NCI-H187 treated with DMSO at 0.1 percent for 48 hours (cell line): Measurements from ENCODE around the gene MTRF1.
"Not testable (repeated sequence)": the region's sequence is repeated elsewhere in the genome, so short reads cannot be mapped to it uniquely, and the experiment has no call there.

Source experiments
- DNase-seq: peaks from one replicate; lab custom pipeline; 2025; lab: John Stamatoyannopoulos, UW

The MTRF1 gene

DNA sequence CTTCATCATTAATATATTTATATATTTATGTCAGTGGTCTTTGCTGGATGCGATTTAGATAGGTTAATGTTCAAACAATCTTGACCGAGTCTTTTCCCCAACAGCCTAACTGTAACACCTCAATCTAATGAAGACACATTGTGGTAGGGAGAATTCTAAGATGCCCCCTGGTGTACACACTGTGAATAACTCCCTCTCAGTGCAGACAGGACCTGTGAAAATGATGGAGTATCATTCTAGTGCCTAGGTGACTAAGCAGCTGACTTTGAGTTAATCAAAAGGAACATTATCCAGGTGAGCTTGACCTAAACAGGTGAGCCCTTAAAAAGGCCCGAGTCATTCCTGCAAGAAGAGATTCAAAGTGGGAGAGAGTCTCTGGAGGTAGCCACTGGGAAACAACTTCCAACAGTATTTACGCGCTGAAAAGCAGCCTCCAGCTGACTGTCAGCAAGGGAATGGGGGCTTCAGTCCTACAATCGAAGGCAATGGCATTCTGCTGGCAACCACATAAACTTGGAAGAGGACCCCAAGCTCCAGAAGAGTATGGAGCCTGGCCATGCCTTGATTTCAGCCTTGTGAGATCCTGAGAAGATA lies 41.0 kb downstream of the MTRF1 start:
- DNase-seq, result peak; percentile 31

GRCh38 chr13:41220401-41220800 lies 43.0 kb downstream of the MTRF1 start:
- no peak for DNase-seq

- DNase-seq, result no peak
Measured at GRCh38 chr13:41216160-41216559, 47.2 kb downstream of the MTRF1 start.

DNA sequence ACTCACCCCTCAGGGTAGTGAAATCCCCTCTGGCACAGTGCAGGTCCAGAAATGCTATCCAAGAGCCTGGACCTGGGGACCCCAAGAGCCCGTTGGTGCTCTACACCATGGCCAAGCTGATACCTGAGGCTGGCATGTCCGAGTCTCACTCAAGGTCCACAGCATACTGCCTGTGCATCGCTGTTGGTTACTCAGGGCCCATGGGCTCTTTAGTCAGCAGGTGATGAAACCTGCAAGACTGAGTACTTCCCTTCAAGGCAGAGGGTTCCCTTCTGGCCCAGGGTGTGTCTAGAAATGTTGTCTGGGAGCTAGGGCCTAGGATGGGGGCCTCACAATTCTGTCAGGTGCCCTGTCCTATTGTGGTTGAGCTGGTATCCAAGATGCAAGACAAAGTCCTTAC lies 49.5 kb downstream of the MTRF1 start:
- DNase-seq, result no peak

- no peak for DNase-seq
Measured at GRCh38 chr13:41213316-41213715, 50.1 kb downstream of the MTRF1 start.

DNA sequence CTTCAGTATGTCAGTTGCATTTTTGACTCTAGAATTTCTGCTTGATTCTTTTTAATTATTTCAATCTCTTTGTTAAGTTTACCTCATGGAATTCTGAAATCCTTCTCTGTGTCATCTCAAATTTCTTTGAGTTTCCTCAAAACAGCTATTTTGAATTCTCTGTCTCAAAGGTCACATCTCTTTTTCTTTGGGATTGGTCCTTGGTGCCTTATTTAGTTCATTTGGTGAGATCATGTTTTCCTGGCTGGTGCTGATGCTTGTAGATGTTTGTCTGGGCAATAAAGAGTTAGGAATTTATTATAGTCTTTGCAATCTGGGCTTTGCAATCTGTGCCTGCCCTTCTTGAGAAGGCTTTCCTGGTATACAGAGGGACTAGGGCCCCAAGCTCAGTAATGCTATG lies 50.5 kb downstream of the MTRF1 start:
- DNase-seq, result no peak

- no peak for DNase-seq
Measured at GRCh38 chr13:41211062-41211461, 52.3 kb downstream of the MTRF1 start.

DNA sequence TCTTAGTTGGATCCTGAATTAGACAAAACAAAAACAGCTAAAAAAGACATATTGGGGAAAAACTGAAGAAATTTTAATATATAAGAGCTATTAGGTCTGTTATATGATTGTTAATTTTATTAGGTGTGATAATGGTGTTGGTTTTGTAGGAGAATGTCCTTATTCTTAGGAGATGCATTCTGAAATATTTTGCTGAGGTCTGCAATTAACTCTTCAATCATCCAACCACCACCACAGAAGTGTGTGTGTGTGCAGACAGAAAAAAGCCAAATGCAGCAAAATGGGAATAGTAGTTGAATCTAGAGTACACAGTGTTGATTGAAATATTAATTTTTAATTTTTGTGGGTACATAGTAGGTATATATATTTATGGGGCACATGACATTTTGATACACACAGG lies 56.9 kb downstream of the MTRF1 start:
- DNase-seq, result no peak

GRCh38 chr13:41203810-41204209 lies 59.6 kb downstream of the MTRF1 start:
- no peak for DNase-seq

- no peak for DNase-seq
Measured at GRCh38 chr13:41200126-41200525, 63.2 kb downstream of the MTRF1 start.

- peak; percentile 34 for DNase-seq
Measured at GRCh38 chr13:41199526-41199925, 63.9 kb downstream of the MTRF1 start.

- DNase-seq, result no peak
Measured at GRCh38 chr13:41199079-41199478, 64.3 kb downstream of the MTRF1 start.

DNA sequence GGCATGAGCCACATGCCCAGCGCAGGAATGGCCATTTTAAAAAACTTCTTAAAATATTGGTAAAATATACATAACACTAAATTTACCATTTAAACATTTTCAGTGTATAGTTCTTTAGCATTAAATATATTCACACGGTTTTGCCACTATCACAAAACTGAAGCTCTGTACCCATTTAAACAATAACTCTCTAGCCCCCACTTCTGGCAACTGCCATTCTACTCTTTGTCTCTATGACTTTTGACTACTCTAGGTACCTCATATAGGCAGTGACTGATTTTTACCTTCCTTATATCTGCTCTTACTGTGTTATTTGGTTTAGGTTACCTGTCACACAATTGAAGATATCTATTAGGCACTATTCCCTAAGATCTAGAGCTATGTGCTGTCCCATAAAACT lies 66.8 kb downstream of the MTRF1 start:
- DNase-seq, result no peak

DNA sequence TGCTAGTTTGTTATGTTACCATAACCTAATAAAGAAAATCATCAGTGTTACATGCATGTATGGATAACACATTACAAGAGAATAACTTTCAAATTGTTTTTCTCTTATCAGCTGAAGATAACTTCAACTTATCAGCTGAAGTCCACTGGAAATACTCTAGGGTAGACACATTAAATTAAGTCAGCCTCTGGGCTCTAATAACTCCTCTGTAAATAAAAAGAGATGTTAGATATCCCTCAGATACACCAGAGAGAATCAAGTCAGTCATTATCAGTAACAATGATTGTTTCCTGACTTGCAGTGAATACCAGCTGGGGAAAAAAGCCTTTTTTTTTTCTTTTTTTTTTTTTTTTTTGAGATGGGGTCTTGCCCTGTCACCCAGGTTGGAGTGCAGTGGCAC lies 67.4 kb downstream of the MTRF1 start:
- no peak for DNase-seq

DNA sequence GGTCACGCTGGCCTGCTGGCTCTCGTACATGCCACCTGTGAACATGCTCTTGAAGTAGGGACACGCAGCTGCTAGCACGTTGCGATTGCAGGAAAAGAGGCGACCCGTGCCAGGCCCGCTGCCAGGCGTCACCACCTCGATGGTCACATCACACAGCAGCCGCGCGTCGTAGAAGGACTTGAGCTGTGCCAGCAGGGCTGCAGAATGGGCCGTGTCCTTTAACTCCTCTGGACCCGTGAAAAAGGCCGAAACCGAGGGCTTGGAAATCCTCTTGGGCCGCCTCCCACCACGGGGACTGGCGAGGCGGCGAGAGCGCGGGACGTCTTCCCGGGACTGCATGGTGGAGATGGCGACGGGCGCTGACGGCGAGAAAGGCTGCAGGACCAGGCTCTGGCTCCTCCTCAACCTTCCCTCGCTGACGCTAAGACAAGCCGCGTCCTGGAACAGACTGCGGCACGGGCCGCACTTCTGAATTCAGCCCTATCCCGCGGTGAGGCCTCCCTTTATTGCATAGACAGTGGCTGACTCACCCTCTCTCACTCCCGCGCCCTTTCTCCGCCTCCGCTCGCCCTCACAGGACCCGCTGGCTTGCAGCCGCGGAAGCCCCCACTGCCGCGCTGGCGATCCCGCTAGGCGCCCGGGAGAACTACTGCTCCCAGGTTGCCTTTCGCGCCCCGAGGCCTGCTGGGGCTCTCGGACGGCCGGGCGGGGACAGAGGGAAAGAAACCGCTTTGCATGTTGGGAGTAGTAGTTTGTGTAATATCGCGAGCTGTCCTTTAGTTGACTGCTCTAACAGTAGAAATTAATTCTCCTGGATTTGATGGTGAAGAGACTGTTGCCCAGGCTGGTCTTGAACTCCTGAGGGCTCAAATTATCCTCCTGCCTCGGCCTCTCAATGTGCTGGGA lies 69.2 kb downstream of the MTRF1 start, which contains the start of gene KBTBD7:
KBTBD7 (minus strand) TSS at position 651 of the 906 bp plus-strand sequence; CDS start at position 339, 312 bp downstream.
- peak; percentile 58 for DNase-seq

- DNase-seq, result no peak
Measured at GRCh38 chr13:41193469-41193868, 69.9 kb downstream of the MTRF1 start.

- no peak for DNase-seq
Measured at GRCh38 chr13:41188584-41188983, 74.8 kb downstream of the MTRF1 start.

- DNase-seq, result no peak
Measured at GRCh38 chr13:41186481-41186880, 76.9 kb downstream of the MTRF1 start.

GRCh38 chr13:41182231-41182630 lies 81.1 kb downstream of the MTRF1 start:
- no peak for DNase-seq

GRCh38 chr13:41179593-41180250 lies 83.7 kb downstream of the MTRF1 start:
- no peak for DNase-seq

GRCh38 chr13:41178040-41178439 lies 85.3 kb downstream of the MTRF1 start:
- no peak for DNase-seq

GRCh38 chr13:41177616-41178015 lies 85.8 kb downstream of the MTRF1 start:
- DNase-seq, result no peak

GRCh38 chr13:41175576-41175975 lies 87.8 kb downstream of the MTRF1 start:
- DNase-seq, result not testable (repeated sequence)
